HG03095 (cell line): Measurements from ENCODE around the gene CLGN.

Source experiments
- ATAC-seq: cut with Tn5 transposase; IDR thresholded peaks from one replicate; pipeline ENCODE4 v1.9.1; 2021; ENCODE audit warnings: moderate library complexity; ENCODE audit not compliant: unreplicated experiment

Gene CLGN

GRCh38 chr4:140388015-140388414 is 39.4 kb downstream of the CLGN start:
- ATAC-seq = no peak

DNA sequence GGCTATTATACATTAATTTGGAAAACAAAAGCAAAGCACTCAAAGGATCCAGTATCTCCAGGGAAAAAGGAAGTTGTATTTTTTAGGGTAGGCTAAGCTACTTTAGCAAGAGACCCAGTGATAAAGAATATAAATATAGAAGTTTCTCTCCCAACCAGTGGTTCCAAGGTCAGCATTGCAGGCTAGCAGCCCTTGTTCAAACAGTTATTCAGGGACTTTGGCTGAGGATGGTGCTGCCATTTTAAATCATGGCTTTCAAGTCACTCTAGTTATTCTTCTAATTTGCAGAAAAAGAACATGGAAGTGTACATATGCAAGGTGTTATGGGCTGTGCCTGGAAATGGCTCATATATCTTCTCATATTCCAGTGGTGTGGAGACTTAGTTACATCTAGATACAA is 44.7 kb downstream of the CLGN start:
- no peak for ATAC-seq

- no peak for ATAC-seq
These were observed 53.3 kb downstream of the CLGN start for GRCh38 chr4:140374130-140374477.

DNA sequence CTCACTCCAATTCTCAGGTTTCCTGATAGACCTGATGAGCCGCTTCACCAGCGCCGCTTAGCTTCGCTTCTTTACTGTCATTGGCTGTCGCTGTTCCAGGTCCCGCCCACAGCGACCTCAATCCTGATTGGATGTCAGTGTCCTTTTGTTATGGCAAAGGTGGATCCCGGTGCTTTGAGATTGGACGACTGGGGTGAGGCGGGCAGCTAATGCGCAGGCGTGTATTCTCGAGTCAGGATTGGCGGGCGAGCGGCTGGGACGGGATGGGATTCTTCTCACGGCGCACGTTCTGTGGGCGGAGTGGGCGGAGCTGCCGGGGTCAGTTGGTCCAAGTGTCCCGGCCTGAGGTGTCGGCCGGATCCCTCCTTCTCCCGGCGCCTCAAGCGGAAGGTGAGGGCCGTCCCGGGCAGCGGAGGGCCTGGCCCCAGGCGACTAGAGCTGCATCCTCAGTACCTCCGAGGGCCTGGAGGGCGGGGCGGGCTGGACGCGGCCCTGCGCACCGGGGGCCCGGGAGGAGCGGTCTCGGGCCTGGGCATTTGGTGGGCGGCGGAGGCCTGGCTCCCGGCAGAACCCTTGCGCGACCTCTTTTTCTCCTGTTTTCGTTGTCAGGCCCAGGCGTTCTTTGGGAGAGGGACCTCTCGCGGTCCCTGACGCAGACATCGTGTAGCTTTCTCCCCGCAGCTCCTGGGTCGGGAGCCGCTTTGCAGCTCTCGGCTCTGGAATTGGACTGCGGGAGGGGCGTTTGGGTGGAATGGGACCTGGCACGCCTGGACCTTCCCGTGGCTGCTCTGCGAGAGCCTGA is 53.9 kb downstream of the CLGN start, which contains the start of gene SCOC:
SCOC (plus strand) TSS at position 319 of the 802 bp plus-strand sequence. CDS start 5,525 bp downstream, outside the sequence.
- ATAC-seq = peak; percentile 92

DNA sequence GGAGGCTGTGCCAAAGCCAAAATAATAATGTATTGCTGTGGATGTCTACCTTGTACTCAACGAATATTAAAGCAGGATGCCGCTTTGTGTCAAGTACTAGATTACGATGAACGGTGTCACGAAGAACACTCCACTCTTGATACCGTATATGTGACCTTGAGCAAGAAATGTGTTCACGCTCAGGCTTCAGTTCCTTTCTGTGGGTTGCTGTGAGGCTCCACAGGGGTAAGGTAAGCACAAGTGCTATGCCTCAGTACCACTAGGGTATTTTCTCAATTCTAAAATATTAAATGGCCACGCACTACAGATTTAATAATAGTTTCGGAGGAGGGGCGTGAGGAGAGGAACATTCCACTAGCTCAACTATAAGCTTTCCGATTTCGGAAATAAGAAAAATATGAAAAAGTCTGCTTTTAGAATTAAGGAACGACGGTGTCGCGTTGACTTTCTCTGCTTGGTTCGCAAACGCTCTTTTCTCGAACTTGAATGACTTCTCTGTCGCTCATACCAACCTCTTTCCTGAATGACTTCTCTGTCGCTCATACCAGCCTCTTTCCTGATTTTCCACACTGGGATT is 54.6 kb downstream of the CLGN start:
- ATAC-seq = peak; percentile 53

- ATAC-seq = no peak
These were observed 58.8 kb downstream of the CLGN start for GRCh38 chr4:140368686-140369085.

DNA sequence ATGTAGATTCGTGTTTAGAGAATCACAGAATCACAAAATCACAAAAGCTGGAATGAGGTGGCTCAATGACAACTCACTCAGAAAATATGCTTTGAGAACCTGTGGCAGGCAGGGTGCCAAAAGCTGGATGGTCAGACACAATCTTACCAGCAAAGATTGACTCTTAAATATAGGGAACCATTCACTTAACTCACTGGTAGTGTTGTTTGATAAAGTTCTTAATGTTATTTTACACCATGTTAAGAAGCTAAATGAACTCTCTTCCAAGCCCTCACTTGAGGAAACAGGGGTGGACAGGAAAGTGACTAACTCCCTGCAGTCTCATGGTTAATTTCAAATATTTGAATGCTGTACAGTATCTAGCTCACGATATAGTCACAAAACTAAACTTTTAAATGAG is 59.7 kb downstream of the CLGN start:
- ATAC-seq = no peak

GRCh38 chr4:140363558-140363957 is 63.9 kb downstream of the CLGN start:
- ATAC-seq = no peak

- ATAC-seq = no peak
These were observed 64.4 kb downstream of the CLGN start for GRCh38 chr4:140363051-140363450.

DNA sequence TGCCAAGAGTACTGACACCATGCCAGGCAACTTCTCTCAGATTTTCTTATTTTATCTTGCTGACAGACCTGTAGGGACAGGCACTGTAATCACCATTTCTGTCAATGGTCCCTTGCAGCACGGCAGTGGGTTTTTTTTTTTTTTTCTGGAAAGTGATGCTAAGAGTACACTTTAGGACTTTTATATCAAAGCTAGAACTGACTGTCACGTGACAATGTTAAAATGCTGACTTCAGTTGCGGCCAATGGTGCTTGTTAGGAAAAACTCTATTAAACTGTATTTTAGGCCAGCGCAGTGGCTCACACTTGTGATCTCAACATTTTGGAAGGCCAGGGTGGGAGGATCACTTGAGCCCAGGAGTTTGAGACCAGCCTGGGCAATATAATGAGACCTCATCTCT is 66.3 kb downstream of the CLGN start:
- no peak for ATAC-seq

DNA sequence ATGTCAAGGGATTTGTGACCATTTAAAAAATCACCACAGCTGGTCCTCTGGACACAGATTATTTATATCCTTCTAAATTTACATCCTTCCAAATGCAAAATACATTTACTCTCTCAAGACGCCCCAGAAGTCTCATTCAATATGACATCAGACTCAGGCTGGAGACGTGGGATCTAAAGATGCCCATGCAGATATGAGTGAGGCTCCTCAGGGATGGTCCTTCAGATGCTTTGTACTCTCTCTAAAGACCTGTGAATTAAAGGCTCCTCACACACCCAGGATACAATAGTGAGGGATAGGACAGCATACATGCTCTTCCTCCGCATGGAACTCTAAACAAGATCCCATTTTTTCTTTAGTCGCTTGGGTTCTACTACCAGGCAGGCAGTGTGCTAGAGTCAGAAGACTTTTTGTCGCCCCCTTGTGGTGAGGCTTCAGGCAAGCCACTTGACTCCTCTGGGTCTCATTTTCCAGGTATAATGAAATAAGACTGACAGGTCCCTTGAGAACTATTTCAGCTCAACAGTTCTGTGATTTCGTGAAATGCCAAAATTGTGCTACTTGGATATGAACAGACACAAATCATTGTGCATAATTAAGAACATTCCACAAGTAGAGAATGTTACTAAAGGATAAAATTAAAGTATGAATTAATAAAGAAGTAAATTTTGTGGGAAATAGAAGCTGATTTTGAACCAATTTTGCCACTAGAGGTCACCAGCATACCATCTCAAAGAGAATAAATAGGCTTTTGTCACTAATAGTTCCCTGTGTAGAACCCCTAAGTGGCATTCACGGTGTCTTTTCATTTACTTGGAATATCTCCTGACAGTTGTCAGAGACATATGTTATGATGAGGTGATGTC is 67.7 kb downstream of the CLGN start:
- ATAC-seq = peak; percentile 95

GRCh38 chr4:140358281-140358680 is 69.2 kb downstream of the CLGN start:
- ATAC-seq = no peak

DNA sequence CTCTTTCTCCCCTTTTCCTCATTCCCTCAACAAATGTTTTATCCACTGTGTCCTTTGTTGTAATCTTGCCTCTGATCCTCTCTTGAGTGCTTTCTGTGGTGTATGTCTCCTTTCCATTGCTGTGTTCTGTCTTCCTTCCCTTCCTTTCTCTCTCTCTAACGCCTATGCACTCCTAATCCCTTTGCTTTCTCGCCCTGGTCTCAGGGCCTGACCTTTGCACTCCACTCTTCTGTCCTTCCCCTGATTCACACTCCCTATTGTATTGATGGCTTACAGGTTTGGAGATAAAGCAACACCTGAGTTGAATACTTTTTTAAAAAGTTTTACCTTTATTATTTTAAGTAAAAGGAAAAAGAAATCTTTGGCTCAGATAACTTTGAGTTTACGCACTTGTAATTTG is 69.6 kb downstream of the CLGN start:
- ATAC-seq = no peak

DNA sequence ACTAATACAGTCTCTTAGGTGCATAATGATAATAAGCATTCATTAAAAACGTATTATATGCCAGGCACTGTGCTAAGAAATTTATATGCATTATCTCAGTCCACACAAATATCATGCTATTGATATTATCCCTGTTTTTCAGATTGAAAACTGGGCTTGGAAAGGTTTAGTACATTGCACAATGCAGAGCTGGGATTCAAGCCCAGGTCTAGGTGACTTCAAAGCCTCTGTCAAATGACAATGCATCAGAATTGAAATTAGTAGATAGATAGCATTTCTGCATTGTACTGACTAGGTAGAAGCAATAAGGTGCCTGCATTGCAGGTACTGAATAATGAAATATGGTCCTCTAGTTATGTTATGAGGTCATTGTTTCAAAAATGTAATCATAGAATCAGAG is 72.2 kb downstream of the CLGN start:
- ATAC-seq = no peak

DNA sequence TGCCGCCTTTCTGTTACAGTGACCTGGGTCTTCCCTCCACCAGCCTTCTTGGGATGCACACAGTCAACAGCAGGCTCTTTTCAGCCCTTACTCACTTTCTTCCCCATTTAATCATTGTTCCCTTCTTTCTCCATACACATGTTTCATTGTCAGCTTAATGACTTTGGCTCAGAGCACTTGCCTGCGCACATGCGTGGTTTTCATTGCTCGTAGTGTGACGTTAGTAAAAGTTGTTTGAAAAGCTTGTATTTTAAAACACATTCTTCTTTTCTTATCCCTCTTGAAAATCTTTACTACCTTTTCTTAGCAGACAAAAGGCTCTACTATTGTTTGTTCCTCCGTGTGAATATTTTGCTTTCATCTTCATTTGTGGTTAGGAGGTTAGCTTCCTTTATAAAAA is 73.7 kb downstream of the CLGN start:
- ATAC-seq = no peak

- ATAC-seq = no peak
These were observed 76.1 kb downstream of the CLGN start for GRCh38 chr4:140351093-140352075.

GRCh38 chr4:140349816-140350215 is 77.6 kb downstream of the CLGN start:
- ATAC-seq = no peak

GRCh38 chr4:140346136-140346535 is 81.3 kb downstream of the CLGN start:
- no peak for ATAC-seq

DNA sequence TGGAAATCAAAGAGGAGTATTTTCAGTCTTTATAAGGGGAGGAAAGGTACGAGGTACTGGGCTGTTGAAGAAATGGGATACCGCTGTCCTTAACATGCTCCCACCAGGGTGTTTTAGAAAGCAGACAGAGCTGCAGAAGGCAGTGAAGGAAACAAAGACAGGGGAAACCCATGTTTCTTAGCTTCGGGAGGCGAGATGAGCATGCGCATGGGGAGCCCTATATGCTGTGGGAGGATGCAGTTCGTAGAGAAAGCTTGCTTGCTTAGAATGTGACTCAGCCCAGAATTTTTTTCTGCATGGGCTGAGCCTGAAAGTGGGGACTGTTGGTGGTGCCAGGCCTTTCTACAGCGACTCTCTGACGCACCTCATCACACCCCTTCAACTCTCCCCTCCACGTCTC is 82.8 kb downstream of the CLGN start:
- ATAC-seq = no peak

- no peak for ATAC-seq
These were observed 83.3 kb downstream of the CLGN start for GRCh38 chr4:140344101-140344500.

DNA sequence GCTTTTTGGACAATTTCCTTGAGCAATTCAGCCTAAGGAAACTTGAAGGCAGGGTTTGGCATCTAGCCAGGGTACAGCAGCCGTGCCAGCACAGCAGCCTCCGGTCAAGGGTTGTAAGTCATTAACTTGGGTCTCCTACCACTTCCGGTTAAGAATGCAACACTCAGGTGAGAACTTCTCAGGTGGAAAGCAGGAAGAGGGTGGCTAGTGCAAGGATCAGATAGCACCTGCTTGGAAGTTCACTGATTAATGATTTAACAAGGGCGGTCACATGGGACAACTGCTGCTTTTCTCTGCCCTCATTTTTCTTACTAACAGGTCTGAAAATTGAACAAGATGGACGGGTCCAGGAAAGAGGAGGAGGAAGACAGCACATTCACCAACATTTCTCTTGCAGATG is 84.1 kb downstream of the CLGN start:
- no peak for ATAC-seq
